Testis (tissue), 3 donors: ENCODE measurements around the gene NEURL1. TPM values are rescaled to one million over a fixed set of nuclear protein-coding genes. Genes with fewer than 3 reads are reported as not detected.

Experiments used
- DNase-seq: peaks from one replicate; pipeline ENCODE4 v3.0.0-alpha.2; 2019
- H3K27ac ChIP-seq, 2 donors: fragments of 200-600 bp; sonication (generic); one replicate each; pipeline ENCODE4 v1.5.1; 2019
- H3K27me3 ChIP-seq: fragments of 200-600 bp; sonication (generic); one replicate; pipeline ENCODE4 v1.5.1; 2019
- H3K36me3 ChIP-seq: fragments of 200-600 bp; sonication (generic); one replicate; pipeline ENCODE4 v1.5.1; 2017; ENCODE audit warnings: low read depth; ENCODE audit errors: missing control alignments
- H3K4me1 ChIP-seq: fragments of 200-600 bp; sonication (generic); one replicate; pipeline ENCODE4 v1.5.1; 2019
- H3K4me3 ChIP-seq, 2 donors: fragments of 200-600 bp; sonication (generic); one replicate each; pipeline ENCODE4 v1.5.1; 2017 to 2019
- H3K9me3 ChIP-seq: fragments of 200-600 bp; sonication (generic); one replicate; pipeline ENCODE4 v1.5.1; 2017
- CTCF ChIP-seq, 3 experiments: fragments of 450-650 bp in 2 of 3; fragments of 200-600 bp in 1 of 3; sonication (generic) in 1 of 3; IDR thresholded peaks; one replicate each; pipeline ENCODE4 v1.5.1; 2016 to 2019; ENCODE audit warnings: antibody characterized with exemption in 3 of 3, mild to moderate bottlenecking in 2 of 3, moderate library complexity in 1 of 3
- POLR2A ChIP-seq: fragments of 450-650 bp; IDR thresholded peaks from one replicate; pipeline ENCODE4 v1.6.1; 2017; ENCODE audit warnings: antibody characterized with exemption, mild to moderate bottlenecking, moderate library complexity
- WGBS, 2 donors: methylation state at CpG; one replicate each; pipeline ENCODE4 v1.1.5; 2018; 5-methylcytosine and 5-hydroxymethylcytosine counted together
- intact Hi-C: fragments of 100-400 bp; cut with DNase I; formaldehyde crosslinking; loops from one replicate; pipeline ENCODE4 v1.15.1; 2023; ENCODE audit warnings: low total_unique reads
- polyA plus RNA-seq: library from polyadenylated mRNA; stranded (reverse); fragments of 350-450 nt; fragmentation: Illumina TruSeq; extraction: RNeasy Lipid Tissue Mini Kit (QIAGEN cat#74804); gene quantifications from one replicate; pipeline ENCODE4 v1.2.3, GENCODE V29; 2014; ENCODE audit warnings: low read depth, low replicate concordance; ENCODE audit not compliant: insufficient read depth
- total RNA-seq, 2 donors: library from RNA; depleted of rRNA; stranded (reverse); fragments of >200 nt; gene quantifications; one replicate each; pipeline ENCODE4 v1.2.3, GENCODE V29; 2016

NEURL1 gene
- total and polyA plus RNA-seq, 3 donors from 2014 or later, result 17.8 to 21.9 (median 19.8) TPM

GRCh38 chr10:103475437-103475836 is 18.1 kb upstream of the NEURL1 start:
- intact Hi-C loops, result no loop called here
- TF ChIP-seq CTCF (IDR thresholded peaks at IDR 0.05) (no peak), POLR2A (no peak)
- no peaks in the 10 kb centered on the region for H3K27me3 ChIP-seq
- no peak overlapping the region for H3K4me3 ChIP-seq
- H3K9me3 ChIP-seq, result no peaks in the 10 kb centered on the region
- 62 to 85% methylated on average over 4 of the region's 4 CpGs for WGBS, 2 donors
- peaks cover 5% of the 10 kb centered on the region for H3K4me1 ChIP-seq
- no peak overlapping the region for H3K27ac ChIP-seq
- no peak for DNase-seq
- H3K36me3 ChIP-seq, result no peaks in the 10 kb centered on the region

- no peaks in the 10 kb centered on the region for H3K27me3 ChIP-seq
- no peak overlapping the region for H3K27ac ChIP-seq
- 76 to 90% methylated on average over 4 to 11 of the region's 11 CpGs for WGBS, 2 donors
- H3K4me1 ChIP-seq, result peaks cover 12% of the 10 kb centered on the region
- H3K36me3 ChIP-seq, result no peaks in the 10 kb centered on the region
- DNase-seq, result peak; percentile 30
- no peak overlapping the region for H3K4me3 ChIP-seq
- H3K9me3 ChIP-seq, result no peaks in the 10 kb centered on the region
- peak in 1 of 3 experiments; percentile 9 for TF ChIP-seq CTCF (IDR thresholded peaks at IDR 0.05)
- TF ChIP-seq POLR2A, result no peak
- intact Hi-C loops, result no loop called here
Measured at GRCh38 chr10:103476046-103476768, 17.3 kb upstream of the NEURL1 start.

GRCh38 chr10:103478671-103479070 is 14.8 kb upstream of the NEURL1 start:
- Histone ChIP-seq H3K27me3 (no peaks in the 10 kb centered on the region), H3K4me3 (no peak overlapping the region), H3K9me3 (no peaks in the 10 kb centered on the region), H3K36me3 (no peaks in the 10 kb centered on the region), H3K4me1 (peaks cover 18% of the 10 kb centered on the region), H3K27ac (no peak overlapping the region)
- no peak for DNase-seq
- TF ChIP-seq POLR2A (no peak), CTCF (IDR thresholded peaks at IDR 0.05) (no peak)
- intact Hi-C loops, result no loop called here
- 93 to 94% methylated on average over 11 to 22 of the region's 22 CpGs for WGBS, 2 donors

- Histone ChIP-seq H3K4me3 (no peak within 1 kb of the TSS), H3K4me1 (peaks cover 18% of the 10 kb centered on the region), H3K9me3 (no peaks in the 10 kb centered on the region), H3K27me3 (no peaks in the 10 kb centered on the region), H3K27ac (no peak within 1 kb of the TSS), H3K36me3 (no peaks in the 10 kb centered on the region)
- no peak for TF ChIP-seq CTCF (IDR thresholded peaks at IDR 0.05)
- TF ChIP-seq POLR2A, result no peak
- WGBS, 2 donors, result 68 to 85% methylated on average over 5 to 7 of the region's 7 CpGs
- intact Hi-C loops, result no loop called here
- DNase-seq, result no peak
Measured at GRCh38 chr10:103479135-103479534, 14.4 kb upstream of the NEURL1 start, which contains the start of gene CALHM3. Gene CALHM3 (minus strand): TSS chr10:103479240. CDS start chr10:103479032, 208 bp downstream.

- no peak for DNase-seq
- no peaks in the 10 kb centered on the region for H3K9me3 ChIP-seq
- H3K4me1 ChIP-seq, result peaks cover 18% of the 10 kb centered on the region
- TF ChIP-seq POLR2A (no peak), CTCF (IDR thresholded peaks at IDR 0.05) (no peak)
- H3K27ac ChIP-seq, result peak overlapping the region in 1 of 2 donors; percentile 59
- no peak overlapping the region for H3K4me3 ChIP-seq
- WGBS, 2 donors, result 58 to 64% methylated on average over 5 of the region's 5 CpGs
- H3K27me3 ChIP-seq, result no peaks in the 10 kb centered on the region
- intact Hi-C loops, result no loop called here
- H3K36me3 ChIP-seq, result no peaks in the 10 kb centered on the region
Measured at GRCh38 chr10:103480521-103480920, 13.0 kb upstream of the NEURL1 start.
